CD4-positive, alpha-beta T cell treated with Interleukin-6 at 100 ng/mL for 8 hours (primary cell): ENCODE results near the gene RAP1B.
A peak's percentile ranks its signal among the peaks of the same experiment; 100 is the strongest.
"Not testable (repeated sequence)": the region's sequence is repeated elsewhere in the genome, so short reads cannot be mapped to it uniquely, and the experiment has no call there.

Experiments used
- DNase-seq: peaks from one replicate; pipeline ENCODE4 v3.0.0-alpha.2; 2020; ENCODE audit warnings: mixed read lengths, low spot score

The RAP1B gene

GRCh38 chr12:68636268-68636667, 25.6 kb downstream of the RAP1B start:
- DNase-seq, result no peak

- DNase-seq, result not testable (repeated sequence)
Measured at GRCh38 chr12:68637439-68637838, 26.7 kb downstream of the RAP1B start.

DNA sequence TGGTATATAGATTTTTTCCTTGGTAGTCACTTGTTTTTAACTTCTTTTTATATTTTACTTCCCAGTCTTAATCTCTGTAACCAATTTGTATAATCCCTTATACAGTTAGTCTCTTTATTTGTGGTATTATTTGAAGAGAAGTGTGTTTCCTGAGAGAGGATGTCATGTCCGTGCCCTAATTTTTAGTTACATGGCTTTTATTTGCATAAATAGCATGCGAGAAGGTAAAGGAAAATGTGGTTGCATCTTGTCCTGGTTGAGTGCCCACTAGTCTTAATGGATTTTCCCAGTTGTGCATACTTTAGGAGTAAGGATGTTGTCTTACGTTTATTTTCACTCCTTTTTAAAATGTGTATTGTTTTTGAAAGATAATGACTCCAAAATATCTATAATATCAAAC, 27.5 kb downstream of the RAP1B start:
- no peak for DNase-seq

DNA sequence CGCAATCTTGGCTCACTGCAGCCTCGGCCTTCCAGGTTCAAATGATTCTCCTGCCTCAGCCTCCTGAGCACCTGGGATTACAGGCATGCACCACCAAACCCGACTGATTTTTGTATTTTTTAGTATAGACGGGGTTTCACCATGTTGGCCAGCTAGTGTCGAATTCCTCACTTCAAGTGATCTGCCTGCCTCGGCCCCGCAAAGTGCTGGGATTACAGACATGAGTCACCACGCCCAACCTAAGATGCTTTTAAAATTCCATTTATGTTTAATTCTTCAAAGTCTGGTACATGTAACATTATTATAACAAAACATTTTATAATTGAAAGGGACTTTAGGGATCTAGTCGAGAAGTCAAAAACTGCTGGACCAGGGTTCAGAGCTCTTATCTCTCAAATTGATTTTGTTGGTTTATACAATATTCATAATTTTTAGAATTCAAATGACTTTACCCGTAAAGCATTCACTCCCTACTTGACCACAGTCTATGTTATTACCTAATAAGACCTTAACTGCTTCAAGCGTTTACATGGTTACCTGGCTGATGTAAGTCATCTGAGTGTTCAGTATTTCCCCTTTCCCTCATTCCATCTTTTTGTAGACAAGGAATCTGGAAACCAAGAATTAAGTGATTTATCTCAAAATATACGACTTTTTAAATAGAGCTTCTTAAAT, 28.2 kb downstream of the RAP1B start:
- no peak for DNase-seq

DNA sequence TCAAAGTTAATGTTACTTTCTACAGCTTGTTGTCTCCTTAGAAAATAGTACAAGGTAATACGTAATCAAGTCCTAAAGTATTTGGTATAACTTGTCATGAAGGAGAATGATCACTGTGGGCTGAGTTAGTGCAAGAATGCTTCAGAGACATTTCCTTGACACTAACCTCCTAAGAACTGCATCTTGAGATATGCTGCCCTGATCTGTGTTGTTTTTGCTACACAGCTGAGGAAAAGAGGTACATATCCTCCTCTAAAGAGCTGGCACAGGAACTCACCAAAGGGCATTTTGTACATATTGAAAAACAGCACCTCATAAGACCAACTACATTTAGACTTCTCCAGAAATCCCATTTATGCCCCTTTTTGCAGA, 28.7 kb downstream of the RAP1B start:
- DNase-seq, result no peak

DNA sequence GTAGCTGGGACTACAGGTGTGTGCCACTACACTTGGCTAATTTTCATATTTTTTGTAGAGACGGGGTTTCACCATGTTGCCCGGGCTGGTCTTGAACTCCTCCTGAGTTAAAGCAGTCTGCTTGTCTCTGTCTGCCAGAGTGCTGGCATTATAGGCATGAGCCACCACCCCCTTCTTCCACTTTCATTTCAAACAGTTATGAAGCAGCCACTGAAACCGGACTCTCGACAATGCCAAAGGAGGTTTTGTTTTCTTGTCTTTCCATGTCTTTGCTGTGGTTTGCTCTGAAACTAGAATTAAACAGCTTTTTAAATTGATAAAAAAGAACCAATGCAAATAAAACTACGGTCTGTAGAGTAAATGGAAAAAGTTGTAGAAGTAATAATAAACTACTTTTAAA, 30.4 kb downstream of the RAP1B start:
- DNase-seq, result peak; percentile 18

GRCh38 chr12:68646484-68646883, 35.8 kb downstream of the RAP1B start:
- no peak for DNase-seq

GRCh38 chr12:68647507-68647906, 36.8 kb downstream of the RAP1B start:
- no peak for DNase-seq

- DNase-seq, result no peak
Measured at GRCh38 chr12:68648179-68648578, 37.5 kb downstream of the RAP1B start.

DNA sequence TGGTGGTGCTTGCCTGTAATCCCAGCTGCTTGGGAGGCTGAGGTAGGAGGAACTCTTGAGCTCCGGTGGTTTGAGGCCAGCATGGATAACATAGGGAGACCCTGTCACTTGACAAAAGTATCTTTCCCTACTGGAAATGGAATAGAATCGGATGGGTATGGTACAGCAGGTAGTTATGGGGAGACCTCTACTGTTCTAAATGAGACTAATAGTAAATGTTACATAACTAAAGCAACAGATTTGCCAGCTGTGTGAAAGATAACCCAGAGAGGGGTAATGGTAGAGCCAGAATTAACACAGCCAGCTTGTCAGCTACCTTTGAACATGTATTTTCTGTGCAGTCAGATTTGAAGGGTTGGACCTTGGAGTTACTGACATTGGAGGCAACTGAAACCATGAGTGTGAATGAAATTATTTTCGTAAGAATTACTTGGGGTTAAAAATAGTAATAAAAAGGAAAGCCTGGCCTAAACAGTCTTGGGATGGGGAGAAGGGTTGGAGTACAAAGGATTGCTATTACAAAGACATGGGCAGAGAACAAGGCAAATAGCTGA, 54.4 kb downstream of the RAP1B start:
- no peak for DNase-seq

DNA sequence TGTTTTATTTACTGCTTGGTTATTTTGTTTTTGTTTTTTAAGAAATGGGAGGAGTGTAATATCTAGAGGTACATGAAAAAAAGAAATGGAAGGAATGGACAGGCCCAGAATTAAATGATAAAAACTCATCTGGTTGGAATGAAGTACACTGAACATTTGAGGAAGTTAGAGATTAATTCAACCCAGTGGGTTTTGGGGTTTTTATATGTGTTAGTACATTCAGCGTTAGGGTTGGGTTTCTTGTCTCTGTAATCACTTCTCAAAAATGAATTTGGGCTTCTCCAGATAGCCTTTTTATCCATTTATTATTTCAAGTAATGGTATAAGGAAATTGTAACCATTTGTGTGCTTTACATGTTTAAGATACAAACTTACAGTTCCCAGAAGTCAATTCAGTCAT, 56.6 kb downstream of the RAP1B start:
- DNase-seq, result no peak

- DNase-seq, result no peak
Measured at GRCh38 chr12:68667896-68668295, 57.2 kb downstream of the RAP1B start.

- DNase-seq, result no peak
Measured at GRCh38 chr12:68671179-68671578, 60.5 kb downstream of the RAP1B start.

DNA sequence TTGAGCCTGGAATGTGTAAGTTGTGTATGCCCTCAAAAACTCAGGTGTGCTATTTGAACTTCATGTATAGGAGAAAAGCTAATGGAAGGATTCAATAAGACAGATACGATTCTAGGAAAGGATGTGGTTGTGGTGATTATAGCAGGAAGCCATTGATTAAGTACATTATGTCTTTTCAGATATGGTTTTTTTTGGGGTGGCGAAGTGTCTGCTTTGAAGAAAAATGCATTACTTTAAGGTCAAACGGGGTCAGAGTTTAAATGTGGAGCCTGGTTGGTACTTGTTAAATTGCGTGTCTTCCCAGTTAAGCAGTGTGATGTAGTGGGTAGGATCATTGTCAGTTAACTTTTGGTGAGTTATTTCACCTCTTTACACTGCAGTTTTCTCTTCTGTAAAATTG, 63.1 kb downstream of the RAP1B start:
- peak; percentile 36 for DNase-seq

GRCh38 chr12:68674376-68674775, 63.7 kb downstream of the RAP1B start:
- no peak for DNase-seq

- peak; percentile 85 for DNase-seq
Measured at GRCh38 chr12:68675101-68675842, 64.6 kb downstream of the RAP1B start.

GRCh38 chr12:68676854-68677253, 66.2 kb downstream of the RAP1B start:
- DNase-seq, result not testable (repeated sequence)

DNA sequence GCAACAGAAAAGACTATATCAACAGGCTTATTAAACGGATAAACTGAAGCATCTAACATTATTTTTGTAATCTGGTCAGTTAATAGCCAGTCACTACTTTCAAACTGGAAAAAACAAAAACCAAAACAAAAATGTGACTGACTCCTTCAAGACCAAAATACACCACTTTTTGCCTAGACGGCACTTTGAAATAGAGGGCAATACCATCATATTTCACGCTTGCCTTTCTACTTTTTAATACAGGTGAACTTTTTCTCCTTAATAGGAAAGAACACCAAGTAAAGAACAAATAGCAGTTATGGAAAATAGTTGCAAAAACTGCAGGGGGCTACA, 75.5 kb downstream of the RAP1B start:
- DNase-seq, result no peak

DNA sequence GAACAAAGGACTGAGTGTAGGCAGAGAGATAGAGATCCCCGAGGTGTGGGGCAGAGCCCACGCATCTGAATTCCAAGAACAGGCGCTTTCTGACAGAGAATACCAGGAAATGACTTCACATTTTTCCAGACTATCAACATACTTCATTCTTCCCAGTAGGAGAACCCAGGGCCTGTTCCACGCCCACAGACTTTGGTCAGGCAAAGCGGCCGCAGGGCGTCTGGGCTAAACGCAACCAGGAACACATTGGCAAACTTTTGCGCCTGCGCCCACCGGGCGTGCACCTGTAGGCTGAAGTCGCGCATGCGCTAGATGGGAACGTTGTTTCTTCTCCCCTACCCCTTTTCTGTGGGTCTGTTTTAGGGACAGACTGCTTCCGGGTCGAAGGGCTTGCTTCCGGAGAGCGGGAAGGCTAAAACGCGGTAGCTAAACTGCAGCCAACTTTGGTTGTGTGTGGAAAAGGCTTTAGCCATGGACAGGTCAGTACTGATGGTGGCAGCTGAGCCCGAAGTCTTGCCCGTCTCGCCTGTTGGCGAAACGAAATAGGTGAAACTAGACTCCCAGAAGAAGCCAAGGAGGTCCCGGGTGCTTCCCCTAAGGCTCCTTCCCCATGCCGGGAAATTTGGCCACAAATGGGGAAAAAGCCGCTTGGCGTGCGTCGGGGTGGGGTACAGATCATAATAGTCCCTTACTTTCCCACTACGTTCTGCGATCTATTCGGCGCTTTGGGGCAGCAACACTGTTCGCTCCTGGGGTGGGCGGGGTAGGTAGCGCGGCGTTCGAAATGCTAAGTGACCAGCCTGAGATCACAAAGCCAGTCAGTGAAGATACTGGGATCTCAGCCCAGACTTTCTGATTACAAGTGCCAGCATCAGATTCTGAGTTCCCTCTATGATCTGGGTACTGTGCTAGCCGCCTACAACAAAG, 76.2 kb downstream of the RAP1B start, which contains the start of gene NUP107:
NUP107 (plus strand) TSS at position 384 of the 927 bp plus-strand sequence; CDS start at position 472, 88 bp downstream.
- DNase-seq, result peak; percentile 97

- DNase-seq, result no peak
Measured at GRCh38 chr12:68695454-68695853, 84.8 kb downstream of the RAP1B start.

- no peak for DNase-seq
Measured at GRCh38 chr12:68699486-68699885, 88.8 kb downstream of the RAP1B start.
